ENCODE data around the gene MSRB3. TPM values are rescaled to one million over a fixed set of nuclear protein-coding genes. Genes with fewer than 3 reads are reported as not detected.

MSRB3 gene
- total and polyA plus RNA-seq, 2 experiments from 2014 or later: 0.95 to 1.7 TPM

DNA sequence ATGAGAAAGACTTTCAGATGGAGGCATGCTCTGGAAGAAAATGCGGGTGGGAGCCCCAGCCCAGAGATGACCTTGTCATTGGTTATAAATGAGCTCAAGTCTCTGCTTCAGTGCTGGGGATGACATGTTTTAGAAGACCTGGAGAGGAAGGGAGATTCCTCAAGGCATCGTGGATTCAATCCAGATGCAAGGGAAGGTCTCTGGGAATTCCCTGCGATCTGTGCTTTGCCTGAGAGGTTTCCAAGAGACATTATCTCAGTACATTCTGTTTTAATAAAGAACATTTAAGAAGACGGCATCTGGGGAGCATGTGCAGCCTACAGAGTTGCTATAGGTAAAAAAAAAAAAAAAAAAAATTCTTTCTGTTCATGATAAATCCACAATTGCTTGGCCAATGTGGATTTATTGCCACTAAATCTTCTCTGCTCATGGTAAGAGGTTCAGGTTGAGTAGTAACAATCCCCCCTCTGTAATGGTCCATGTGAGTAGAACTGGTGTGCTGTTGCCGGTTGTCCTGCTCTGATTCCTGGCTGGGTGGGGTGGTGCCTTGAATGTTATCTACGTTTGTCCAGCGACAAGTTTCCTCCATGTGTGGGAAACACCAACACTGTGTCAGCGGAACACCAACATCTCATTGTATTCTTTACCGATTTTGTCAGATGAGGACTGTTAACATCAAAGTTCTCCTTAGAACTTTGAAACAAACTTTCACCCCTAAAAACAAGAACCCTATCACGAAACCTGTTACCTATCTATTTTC lies 230.0 kb downstream of the MSRB3 start (continued):
- TF ChIP-seq, protein P1, sequence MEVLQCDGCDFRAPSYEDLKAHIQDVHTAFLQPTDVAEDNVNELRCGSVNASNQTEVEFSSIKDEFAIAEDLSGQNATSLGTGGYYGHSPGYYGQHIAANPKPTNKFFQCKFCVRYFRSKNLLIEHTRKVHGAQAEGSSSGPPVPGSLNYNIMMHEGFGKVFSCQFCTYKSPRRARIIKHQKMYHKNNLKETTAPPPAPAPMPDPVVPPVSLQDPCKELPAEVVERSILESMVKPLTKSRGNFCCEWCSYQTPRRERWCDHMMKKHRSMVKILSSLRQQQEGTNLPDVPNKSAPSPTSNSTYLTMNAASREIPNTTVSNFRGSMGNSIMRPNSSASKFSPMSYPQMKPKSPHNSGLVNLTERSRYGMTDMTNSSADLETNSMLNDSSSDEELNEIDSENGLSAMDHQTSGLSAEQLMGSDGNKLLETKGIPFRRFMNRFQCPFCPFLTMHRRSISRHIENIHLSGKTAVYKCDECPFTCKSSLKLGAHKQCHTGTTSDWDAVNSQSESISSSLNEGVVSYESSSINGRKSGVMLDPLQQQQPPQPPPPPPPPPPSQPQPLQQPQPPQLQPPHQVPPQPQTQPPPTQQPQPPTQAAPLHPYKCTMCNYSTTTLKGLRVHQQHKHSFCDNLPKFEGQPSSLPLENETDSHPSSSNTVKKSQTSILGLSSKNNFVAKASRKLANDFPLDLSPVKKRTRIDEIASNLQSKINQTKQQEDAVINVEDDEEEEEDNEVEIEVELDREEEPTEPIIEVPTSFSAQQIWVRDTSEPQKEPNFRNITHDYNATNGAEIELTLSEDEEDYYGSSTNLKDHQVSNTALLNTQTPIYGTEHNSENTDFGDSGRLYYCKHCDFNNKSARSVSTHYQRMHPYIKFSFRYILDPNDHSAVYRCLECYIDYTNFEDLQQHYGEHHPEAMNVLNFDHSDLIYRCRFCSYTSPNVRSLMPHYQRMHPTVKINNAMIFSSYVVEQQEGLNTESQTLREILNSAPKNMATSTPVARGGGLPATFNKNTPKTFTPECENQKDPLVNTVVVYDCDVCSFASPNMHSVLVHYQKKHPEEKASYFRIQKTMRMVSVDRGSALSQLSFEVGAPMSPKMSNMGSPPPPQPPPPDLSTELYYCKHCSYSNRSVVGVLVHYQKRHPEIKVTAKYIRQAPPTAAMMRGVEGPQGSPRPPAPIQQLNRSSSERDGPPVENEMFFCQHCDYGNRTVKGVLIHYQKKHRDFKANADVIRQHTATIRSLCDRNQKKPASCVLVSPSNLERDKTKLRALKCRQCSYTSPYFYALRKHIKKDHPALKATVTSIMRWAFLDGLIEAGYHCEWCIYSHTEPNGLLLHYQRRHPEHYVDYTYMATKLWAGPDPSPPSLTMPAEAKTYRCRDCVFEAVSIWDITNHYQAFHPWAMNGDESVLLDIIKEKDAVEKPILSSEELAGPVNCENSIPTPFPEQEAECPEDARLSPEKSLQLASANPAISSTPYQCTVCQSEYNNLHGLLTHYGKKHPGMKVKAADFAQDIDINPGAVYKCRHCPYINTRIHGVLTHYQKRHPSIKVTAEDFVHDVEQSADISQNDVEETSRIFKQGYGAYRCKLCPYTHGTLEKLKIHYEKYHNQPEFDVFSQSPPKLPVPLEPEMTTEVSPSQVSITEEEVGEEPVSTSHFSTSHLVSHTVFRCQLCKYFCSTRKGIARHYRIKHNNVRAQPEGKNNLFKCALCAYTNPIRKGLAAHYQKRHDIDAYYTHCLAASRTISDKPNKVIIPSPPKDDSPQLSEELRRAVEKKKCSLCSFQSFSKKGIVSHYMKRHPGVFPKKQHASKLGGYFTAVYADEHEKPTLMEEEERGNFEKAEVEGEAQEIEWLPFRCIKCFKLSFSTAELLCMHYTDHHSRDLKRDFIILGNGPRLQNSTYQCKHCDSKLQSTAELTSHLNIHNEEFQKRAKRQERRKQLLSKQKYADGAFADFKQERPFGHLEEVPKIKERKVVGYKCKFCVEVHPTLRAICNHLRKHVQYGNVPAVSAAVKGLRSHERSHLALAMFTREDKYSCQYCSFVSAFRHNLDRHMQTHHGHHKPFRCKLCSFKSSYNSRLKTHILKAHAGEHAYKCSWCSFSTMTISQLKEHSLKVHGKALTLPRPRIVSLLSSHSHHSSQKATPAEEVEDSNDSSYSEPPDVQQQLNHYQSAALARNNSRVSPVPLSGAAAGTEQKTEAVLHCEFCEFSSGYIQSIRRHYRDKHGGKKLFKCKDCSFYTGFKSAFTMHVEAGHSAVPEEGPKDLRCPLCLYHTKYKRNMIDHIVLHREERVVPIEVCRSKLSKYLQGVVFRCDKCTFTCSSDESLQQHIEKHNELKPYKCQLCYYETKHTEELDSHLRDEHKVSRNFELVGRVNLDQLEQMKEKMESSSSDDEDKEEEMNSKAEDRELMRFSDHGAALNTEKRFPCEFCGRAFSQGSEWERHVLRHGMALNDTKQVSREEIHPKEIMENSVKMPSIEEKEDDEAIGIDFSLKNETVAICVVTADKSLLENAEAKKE (CRISPR knock-in tag; IDR thresholded peaks at IDR 0.05): no peak
- TF ChIP-seq EZH2 (IDR thresholded peaks at IDR 0.05; ENCODE audit: low read depth, unreplicated experiment) (no peak), EZH2phosphoT487 (IDR thresholded peaks at IDR 0.05; ENCODE audit: unreplicated experiment) (no peak)

GRCh38 chr12:65510007-65510406 lies 231.5 kb downstream of the MSRB3 start:
- no peaks in the 10 kb centered on the region; the same call in 1 of the 2 replicates for H3F3A ChIP-seq (replicated peaks; ENCODE audit: low read depth)
- peak overlapping the region; percentile 8; the same call in 1 of the 2 replicates for H3K4me3 ChIP-seq
- 0 out of 2 replicates have a peak, but pooled peaks cover 7% of the 10 kb centered on the region for H3K9me2 ChIP-seq (ENCODE audit: insufficient read depth)
- no peak overlapping the region for H3K27ac ChIP-seq (ENCODE audit: low read depth)
- no peaks in the 10 kb centered on the region for H4K20me1 ChIP-seq (replicated peaks; ENCODE audit: insufficient read depth)
- no peak overlapping the region for H3K4me3 Mint-ChIP-seq
- no peak for DNase-seq (ENCODE audit: low spot score)
- no peaks in the 10 kb centered on the region for H3K79me2 ChIP-seq (replicated peaks; ENCODE audit: insufficient read depth)
- peak overlapping the region; percentile 72; the same call in 1 of the 2 replicates for H2AFZ ChIP-seq
- no peak overlapping the region for H3K27ac Mint-ChIP-seq
- H3K36me3 ChIP-seq (ENCODE audit: insufficient read depth): no peaks in the 10 kb centered on the region
- ATAC-seq: peak; percentile 32
- H3K9me3 Mint-ChIP-seq: no peaks in the 10 kb centered on the region
- no peaks in the 10 kb centered on the region for H3K36me3 Mint-ChIP-seq (ENCODE audit: low read depth)
- peaks cover 22% of the 10 kb centered on the region for H3K4me1 Mint-ChIP-seq
- no peaks in the 10 kb centered on the region for H3K27me3 ChIP-seq (ENCODE audit: insufficient read depth)
- H3K4me2 ChIP-seq: peak overlapping the region; percentile 56
- peaks cover 10% of the 10 kb centered on the region for H3K27me3 Mint-ChIP-seq (ENCODE audit: insufficient read depth, low read depth, poor library complexity)
- H3K4me1 ChIP-seq (ENCODE audit: insufficient read depth): peaks cover 8% of the 10 kb centered on the region; the same call in 1 of the 2 replicates
- TF ChIP-seq POLR2AphosphoS5 (IDR thresholded peaks at IDR 0.05; ENCODE audit: low read depth): no peak
- no peak for TF ChIP-seq EZH2 (IDR thresholded peaks at IDR 0.05; ENCODE audit: low read depth, unreplicated experiment)
- no peak for TF ChIP-seq ZNF331 (CRISPR knock-in tag; IDR thresholded peaks at IDR 0.05; ENCODE audit: low read depth)
- TF ChIP-seq NANOG (IDR thresholded peaks at IDR 0.05; ENCODE audit: borderline replicate concordance): no peak
- no peak for TF ChIP-seq STAT1 (IDR thresholded peaks at IDR 0.05; ENCODE audit: unreplicated experiment)
- TF ChIP-seq EZH2phosphoT487 (IDR thresholded peaks at IDR 0.05; ENCODE audit: unreplicated experiment): no peak
- no peak for TF ChIP-seq CREB1 (CRISPR knock-in tag; IDR thresholded peaks at IDR 0.05; ENCODE audit: low read depth)
- TF ChIP-seq ZNF114 (CRISPR knock-in tag; IDR thresholded peaks at IDR 0.05): no peak
- TF ChIP-seq ETS1 (IDR thresholded peaks at IDR 0.05): no peak
- TF ChIP-seq, protein P2, sequence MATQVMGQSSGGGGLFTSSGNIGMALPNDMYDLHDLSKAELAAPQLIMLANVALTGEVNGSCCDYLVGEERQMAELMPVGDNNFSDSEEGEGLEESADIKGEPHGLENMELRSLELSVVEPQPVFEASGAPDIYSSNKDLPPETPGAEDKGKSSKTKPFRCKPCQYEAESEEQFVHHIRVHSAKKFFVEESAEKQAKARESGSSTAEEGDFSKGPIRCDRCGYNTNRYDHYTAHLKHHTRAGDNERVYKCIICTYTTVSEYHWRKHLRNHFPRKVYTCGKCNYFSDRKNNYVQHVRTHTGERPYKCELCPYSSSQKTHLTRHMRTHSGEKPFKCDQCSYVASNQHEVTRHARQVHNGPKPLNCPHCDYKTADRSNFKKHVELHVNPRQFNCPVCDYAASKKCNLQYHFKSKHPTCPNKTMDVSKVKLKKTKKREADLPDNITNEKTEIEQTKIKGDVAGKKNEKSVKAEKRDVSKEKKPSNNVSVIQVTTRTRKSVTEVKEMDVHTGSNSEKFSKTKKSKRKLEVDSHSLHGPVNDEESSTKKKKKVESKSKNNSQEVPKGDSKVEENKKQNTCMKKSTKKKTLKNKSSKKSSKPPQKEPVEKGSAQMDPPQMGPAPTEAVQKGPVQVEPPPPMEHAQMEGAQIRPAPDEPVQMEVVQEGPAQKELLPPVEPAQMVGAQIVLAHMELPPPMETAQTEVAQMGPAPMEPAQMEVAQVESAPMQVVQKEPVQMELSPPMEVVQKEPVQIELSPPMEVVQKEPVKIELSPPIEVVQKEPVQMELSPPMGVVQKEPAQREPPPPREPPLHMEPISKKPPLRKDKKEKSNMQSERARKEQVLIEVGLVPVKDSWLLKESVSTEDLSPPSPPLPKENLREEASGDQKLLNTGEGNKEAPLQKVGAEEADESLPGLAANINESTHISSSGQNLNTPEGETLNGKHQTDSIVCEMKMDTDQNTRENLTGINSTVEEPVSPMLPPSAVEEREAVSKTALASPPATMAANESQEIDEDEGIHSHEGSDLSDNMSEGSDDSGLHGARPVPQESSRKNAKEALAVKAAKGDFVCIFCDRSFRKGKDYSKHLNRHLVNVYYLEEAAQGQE (IDR thresholded peaks at IDR 0.05; ENCODE audit: unreplicated experiment): no peak
